Vagina (tissue), 2 donors: ENCODE measurements around the gene KDELR1. TPM values are rescaled to one million over a fixed set of nuclear protein-coding genes. Genes with fewer than 3 reads are reported as not detected.
"Not testable (repeated sequence)": the region's sequence is repeated elsewhere in the genome, so short reads cannot be mapped to it uniquely, and the experiment has no call there.

Experiments
- DNase-seq, 2 donors: peaks; one replicate each; pipeline ENCODE4 v3.0.0-alpha.2; 2017; ENCODE audit errors: extremely low spot score in 2 of 2
- H3K27ac ChIP-seq: fragments of 200-600 bp; sonication (generic); one replicate; pipeline ENCODE4 v1.5.1; 2019
- H3K27me3 ChIP-seq: fragments of 200-600 bp; sonication (generic); one replicate; pipeline ENCODE4 v1.5.1; 2019
- H3K36me3 ChIP-seq, 2 donors: fragments of 200-600 bp; sonication (generic); one replicate each; pipeline ENCODE4 v1.5.1; 2017 to 2019
- H3K4me1 ChIP-seq: fragments of 200-600 bp; sonication (generic); one replicate; pipeline ENCODE4 v1.5.1; 2019
- H3K4me3 ChIP-seq, 2 donors: fragments of 200-600 bp; sonication (generic); 1 replicate in 1 of 2; 2 replicates in 1 of 2; pipeline ENCODE4 v1.5.1; 2016 to 2019
- H3K9me3 ChIP-seq: fragments of 200-600 bp; sonication (generic); one replicate; pipeline ENCODE4 v1.5.1; 2019
- CTCF ChIP-seq, 3 experiments: fragments of 450-650 bp in 2 of 3; fragments of 200-600 bp in 1 of 3; sonication (generic) in 1 of 3; IDR thresholded peaks; one replicate each; pipeline ENCODE4 v1.5.1; 2017 to 2019; ENCODE audit warnings: antibody characterized with exemption in 3 of 3, mild to moderate bottlenecking in 2 of 3, moderate library complexity in 2 of 3
- POLR2A ChIP-seq, 2 donors: fragments of 450-650 bp; IDR thresholded peaks; one replicate each; pipeline ENCODE4 v1.6.1; 2017; ENCODE audit warnings: antibody characterized with exemption in 2 of 2, mild to moderate bottlenecking in 2 of 2, moderate library complexity in 2 of 2
- POLR2AphosphoS5 ChIP-seq, 2 donors: sonication (generic); formaldehyde crosslinking; IDR thresholded peaks; one replicate each; pipeline ENCODE4 v1.9.0; 2017; ENCODE audit warnings: antibody characterized with exemption in 2 of 2, mild to moderate bottlenecking in 2 of 2, low read depth in 1 of 2; ENCODE audit not compliant: insufficient read depth in 1 of 2
- intact Hi-C: fragments of 100-400 bp; cut with DNase I; formaldehyde crosslinking; loops from one replicate; pipeline ENCODE4 v1.15.1; 2023
- total RNA-seq: library from RNA; depleted of rRNA; stranded (reverse); fragments of >200 nt; gene quantifications from one replicate; pipeline ENCODE4 v1.2.3, GENCODE V29; 2016

KDELR1 gene
- total RNA-seq, 1 donor from 2014 or later: 90.8 TPM

- TF ChIP-seq CTCF (IDR thresholded peaks at IDR 0.05): no peak
- no peak for TF ChIP-seq POLR2A (IDR thresholded peaks at IDR 0.05)
- TF ChIP-seq POLR2AphosphoS5 (IDR thresholded peaks at IDR 0.05; ENCODE audit: insufficient read depth in 1 of 2, low read depth in 1 of 2): no peak
- H3K36me3 ChIP-seq: peaks cover 0 to 42% of the 10 kb centered on the region in 2 donors
- H3K4me1 ChIP-seq: no peaks in the 10 kb centered on the region
- H3K27me3 ChIP-seq: no peaks in the 10 kb centered on the region
- no peak overlapping the region for H3K27ac ChIP-seq
- intact Hi-C loops: no loop called here
- no peak for DNase-seq
- no peaks in the 10 kb centered on the region for H3K9me3 ChIP-seq
- no peak overlapping the region for H3K4me3 ChIP-seq
These were observed 10.0 kb downstream of the KDELR1 start for GRCh38 chr19:48381178-48381950.

GRCh38 chr19:48379058-48379457 lies 12.3 kb downstream of the KDELR1 start:
- TF ChIP-seq CTCF (IDR thresholded peaks at IDR 0.05) (no peak), POLR2AphosphoS5 (IDR thresholded peaks at IDR 0.05; ENCODE audit: insufficient read depth in 1 of 2, low read depth in 1 of 2) (no peak), POLR2A (IDR thresholded peaks at IDR 0.05) (no peak)
- no peaks in the 10 kb centered on the region for H3K9me3 ChIP-seq
- no peak overlapping the region for H3K27ac ChIP-seq
- intact Hi-C loops: no loop called here
- H3K4me1 ChIP-seq: no peaks in the 10 kb centered on the region
- DNase-seq: no peak
- no peaks in the 10 kb centered on the region for H3K27me3 ChIP-seq
- peaks cover 0 to 21% of the 10 kb centered on the region in 2 donors for H3K36me3 ChIP-seq
- no peak overlapping the region for H3K4me3 ChIP-seq

GRCh38 chr19:48378194-48378570 lies 13.2 kb downstream of the KDELR1 start:
- DNase-seq: no peak
- Histone ChIP-seq H3K4me3 (no peak overlapping the region), H3K9me3 (no peaks in the 10 kb centered on the region), H3K27ac (no peak overlapping the region), H3K36me3 (peaks cover 0 to 12% of the 10 kb centered on the region in 2 donors), H3K4me1 (no peaks in the 10 kb centered on the region), H3K27me3 (no peaks in the 10 kb centered on the region)
- TF ChIP-seq CTCF (IDR thresholded peaks at IDR 0.05): no peak
- no peak for TF ChIP-seq POLR2A (IDR thresholded peaks at IDR 0.05)
- no peak for TF ChIP-seq POLR2AphosphoS5 (IDR thresholded peaks at IDR 0.05; ENCODE audit: insufficient read depth in 1 of 2, low read depth in 1 of 2)
- intact Hi-C loops: no loop called here

GRCh38 chr19:48373567-48373966 lies 17.8 kb downstream of the KDELR1 start:
- Histone ChIP-seq H3K4me3 (no peak overlapping the region), H3K36me3 (no peaks in the 10 kb centered on the region), H3K27me3 (no peaks in the 10 kb centered on the region), H3K9me3 (no peaks in the 10 kb centered on the region), H3K4me1 (no peaks in the 10 kb centered on the region), H3K27ac (no peak overlapping the region)
- no peak for DNase-seq
- intact Hi-C loops: no loop called here
- TF ChIP-seq CTCF (IDR thresholded peaks at IDR 0.05) (no peak), POLR2AphosphoS5 (IDR thresholded peaks at IDR 0.05; ENCODE audit: insufficient read depth in 1 of 2, low read depth in 1 of 2) (no peak), POLR2A (IDR thresholded peaks at IDR 0.05) (no peak)

GRCh38 chr19:48372904-48373303 lies 18.4 kb downstream of the KDELR1 start:
- TF ChIP-seq CTCF (IDR thresholded peaks at IDR 0.05): no peak
- no peak for TF ChIP-seq POLR2AphosphoS5 (IDR thresholded peaks at IDR 0.05; ENCODE audit: insufficient read depth in 1 of 2, low read depth in 1 of 2)
- TF ChIP-seq POLR2A (IDR thresholded peaks at IDR 0.05): no peak
- no peaks in the 10 kb centered on the region for H3K27me3 ChIP-seq
- intact Hi-C loops: no loop called here
- no peak for DNase-seq
- H3K4me3 ChIP-seq: no peak overlapping the region
- H3K9me3 ChIP-seq: no peaks in the 10 kb centered on the region
- H3K27ac ChIP-seq: no peak overlapping the region
- no peaks in the 10 kb centered on the region for H3K36me3 ChIP-seq
- no peaks in the 10 kb centered on the region for H3K4me1 ChIP-seq

GRCh38 chr19:48371771-48372170 lies 19.6 kb downstream of the KDELR1 start:
- H3K4me3 ChIP-seq, H3K27ac ChIP-seq, H3K36me3 ChIP-seq, DNase-seq, H3K27me3 ChIP-seq, H3K9me3 ChIP-seq, H3K4me1 ChIP-seq, intact Hi-C loops: not testable (repeated sequence)
